AG08396 (cell line): ENCODE results near the gene PLCD3.

Source experiments
- DNase-seq: peaks from one replicate; pipeline ENCODE4 v3.0.0; 2012; ENCODE audit warnings: low spot score, mixed read lengths

The PLCD3 gene

DNA sequence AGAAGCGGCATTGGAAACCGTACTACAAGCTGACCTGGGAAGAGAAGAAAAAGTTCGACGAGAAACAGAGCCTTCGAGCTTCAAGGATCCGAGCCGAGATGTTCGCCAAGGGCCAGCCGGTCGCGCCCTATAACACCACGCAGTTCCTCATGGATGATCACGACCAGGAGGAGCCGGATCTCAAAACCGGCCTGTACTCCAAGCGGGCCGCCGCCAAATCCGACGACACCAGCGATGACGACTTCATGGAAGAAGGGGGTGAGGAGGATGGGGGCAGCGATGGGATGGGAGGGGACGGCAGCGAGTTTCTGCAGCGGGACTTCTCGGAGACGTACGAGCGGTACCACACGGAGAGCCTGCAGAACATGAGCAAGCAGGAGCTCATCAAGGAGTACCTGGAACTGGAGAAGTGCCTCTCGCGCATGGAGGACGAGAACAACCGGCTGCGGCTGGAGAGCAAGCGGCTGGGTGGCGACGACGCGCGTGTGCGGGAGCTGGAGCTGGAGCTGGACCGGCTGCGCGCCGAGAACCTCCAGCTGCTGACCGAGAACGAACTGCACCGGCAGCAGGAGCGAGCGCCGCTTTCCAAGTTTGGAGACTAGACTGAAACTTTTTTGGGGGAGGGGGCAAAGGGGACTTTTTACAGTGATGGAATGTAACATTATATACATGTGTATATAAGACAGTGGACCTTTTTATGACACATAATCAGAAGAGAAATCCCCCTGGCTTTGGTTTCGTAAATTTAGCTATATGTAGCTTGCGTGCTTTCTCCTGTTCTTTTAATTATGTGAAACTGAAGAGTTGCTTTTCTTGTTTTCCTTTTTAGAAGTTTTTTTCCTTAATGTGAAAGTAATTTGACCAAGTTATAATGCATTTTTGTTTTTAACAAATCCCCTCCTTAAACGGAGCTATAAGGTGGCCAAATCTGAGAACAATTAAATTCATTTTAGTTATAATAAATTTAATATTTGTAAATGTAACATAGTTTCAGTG, 17.7 kb upstream of the PLCD3 start:
- DNase-seq = no peak

DNA sequence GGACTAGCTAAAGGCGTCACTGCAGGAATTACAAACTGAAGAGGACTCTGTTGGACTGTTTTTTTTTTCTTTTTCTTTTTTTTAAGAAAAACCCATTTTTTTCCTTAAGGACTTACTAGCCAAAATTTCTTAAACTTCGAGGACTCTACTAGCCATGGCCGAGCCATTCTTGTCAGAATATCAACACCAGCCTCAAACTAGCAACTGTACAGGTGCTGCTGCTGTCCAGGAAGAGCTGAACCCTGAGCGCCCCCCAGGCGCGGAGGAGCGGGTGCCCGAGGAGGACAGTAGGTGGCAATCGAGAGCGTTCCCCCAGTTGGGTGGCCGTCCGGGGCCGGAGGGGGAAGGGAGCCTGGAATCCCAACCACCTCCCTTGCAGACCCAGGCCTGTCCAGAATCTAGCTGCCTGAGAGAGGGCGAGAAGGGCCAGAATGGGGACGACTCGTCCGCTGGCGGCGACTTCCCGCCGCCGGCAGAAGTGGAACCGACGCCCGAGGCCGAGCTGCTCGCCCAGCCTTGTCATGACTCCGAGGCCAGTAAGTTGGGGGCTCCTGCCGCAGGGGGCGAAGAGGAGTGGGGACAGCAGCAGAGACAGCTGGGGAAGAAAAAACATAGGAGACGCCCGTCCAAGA, 16.8 kb upstream of the PLCD3 start:
- peak; percentile 82 for DNase-seq

DNA sequence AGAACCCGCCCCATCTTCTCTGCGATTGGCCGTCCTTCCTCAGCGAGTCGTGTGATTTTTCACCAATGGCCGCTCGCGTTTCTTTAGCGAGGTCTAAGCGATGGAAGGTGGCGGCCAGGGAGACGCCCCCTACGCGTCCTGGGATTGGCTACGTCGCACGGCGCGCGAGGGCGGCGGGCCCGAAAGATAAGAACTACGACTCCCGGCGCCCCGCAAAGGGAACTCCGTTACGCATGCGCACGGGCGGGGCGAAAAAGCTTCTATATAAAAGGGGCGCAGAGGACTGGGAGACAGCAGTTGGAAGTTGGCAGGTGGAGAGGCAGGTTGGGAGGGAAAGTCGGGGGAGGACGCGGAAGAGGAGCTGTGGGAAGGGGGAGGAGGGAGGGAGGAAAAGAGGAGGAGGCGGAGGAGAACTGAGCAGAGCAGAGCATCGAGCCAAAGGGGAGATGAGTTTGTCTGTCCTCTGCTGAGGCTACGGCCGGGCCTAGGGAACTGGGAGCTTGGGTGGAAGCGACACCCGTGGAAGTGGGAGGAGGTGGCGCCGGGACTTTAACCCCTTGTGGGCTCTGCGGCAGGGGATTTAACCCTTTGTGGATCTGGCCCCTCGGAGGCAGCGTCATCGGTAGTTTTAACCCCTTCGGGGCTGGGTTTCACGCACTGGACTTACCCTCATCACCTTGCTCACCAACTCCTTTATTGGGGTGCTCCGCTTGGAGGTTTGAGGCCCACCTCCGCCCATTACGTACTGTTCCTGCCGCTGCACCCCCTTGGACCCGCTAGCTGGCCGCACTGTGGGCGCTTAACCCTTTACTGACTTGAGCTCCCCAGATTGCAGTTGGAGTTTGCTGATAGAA, 16.1 kb upstream of the PLCD3 start, which contains the start of gene HEXIM1:
TSS of gene HEXIM1 (plus strand) at position 293 of the 854 bp plus-strand sequence. CDS start 716 bp downstream, outside the sequence.
- DNase-seq = peak; percentile 97

DNA sequence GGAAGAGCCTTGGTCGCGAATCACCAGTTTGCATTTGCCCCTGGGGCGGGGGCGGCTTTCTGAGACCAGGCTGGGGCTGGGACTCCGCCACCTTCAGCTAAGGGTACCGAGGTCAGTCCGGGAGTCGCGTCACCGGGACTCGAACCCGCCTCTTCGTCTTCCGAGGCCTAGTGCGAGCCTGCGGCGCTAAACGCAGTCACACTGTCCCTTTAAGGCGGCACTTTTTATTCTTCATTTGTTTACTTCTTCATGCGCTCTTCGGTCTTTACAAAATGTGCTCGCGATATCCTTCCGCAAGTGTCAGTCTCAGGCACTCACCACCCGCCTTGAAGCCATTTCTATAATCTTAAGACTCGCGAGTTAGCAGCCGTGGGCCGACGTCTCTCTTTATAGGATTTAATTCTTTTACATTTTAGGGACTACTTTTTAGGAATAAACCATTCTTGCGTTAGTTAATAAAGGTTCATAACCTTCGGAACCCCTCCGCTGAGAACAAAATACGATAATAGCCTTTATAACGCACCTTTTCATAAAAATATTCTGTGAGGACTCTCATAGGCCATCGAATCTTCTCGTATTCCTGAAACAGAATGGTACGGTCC, 15.4 kb upstream of the PLCD3 start:
- DNase-seq = peak; percentile 73

DNA sequence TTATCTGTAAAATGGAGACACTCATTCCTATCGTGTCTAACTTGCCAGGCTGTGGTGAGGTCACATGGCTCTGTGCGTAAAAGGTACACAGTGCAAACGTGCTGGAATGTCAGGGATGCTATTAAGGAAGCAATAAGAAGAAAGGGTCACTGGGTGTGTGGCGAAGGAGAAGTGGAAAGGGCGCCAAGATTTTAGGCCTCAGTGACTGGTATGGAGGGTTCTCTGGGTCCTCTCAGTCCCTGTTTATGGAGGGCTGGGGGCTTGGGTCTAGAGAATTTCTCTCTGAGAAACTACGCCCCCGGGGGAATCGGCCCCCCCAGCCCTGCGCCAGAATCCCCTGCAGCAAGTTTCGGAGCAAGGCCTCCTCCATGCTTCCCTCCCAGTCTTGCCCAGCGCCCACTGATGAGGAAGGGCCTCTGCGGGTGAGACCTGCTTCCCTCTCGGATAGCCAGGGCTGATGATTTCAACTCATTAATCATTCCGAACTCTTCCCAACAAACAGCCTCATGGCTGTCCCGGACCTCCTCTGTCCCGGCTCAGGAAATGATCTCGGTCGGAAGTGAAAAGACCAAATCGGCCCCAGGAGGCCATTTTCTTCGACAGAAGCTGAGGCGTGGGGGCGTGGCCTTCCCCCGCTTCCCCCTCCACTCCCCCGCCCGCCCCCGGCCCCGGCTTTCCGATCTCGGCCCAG, 14.7 kb upstream of the PLCD3 start:
- DNase-seq = peak; percentile 53

DNA sequence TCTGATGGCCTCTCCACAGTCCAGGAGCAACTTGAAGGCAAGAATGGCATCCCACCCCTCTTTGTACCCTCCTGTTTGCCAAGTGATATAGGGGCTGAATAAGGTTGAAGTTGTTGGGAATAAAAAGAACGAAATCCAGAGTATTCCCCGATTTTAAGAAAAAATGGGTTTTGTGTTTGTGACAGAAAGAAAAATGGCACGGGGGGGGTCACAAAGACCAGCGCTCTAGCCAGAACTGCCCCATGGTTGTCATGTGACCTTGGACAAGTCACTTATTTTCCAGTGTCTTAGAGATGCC, 14.2 kb upstream of the PLCD3 start:
- no peak for DNase-seq

DNA sequence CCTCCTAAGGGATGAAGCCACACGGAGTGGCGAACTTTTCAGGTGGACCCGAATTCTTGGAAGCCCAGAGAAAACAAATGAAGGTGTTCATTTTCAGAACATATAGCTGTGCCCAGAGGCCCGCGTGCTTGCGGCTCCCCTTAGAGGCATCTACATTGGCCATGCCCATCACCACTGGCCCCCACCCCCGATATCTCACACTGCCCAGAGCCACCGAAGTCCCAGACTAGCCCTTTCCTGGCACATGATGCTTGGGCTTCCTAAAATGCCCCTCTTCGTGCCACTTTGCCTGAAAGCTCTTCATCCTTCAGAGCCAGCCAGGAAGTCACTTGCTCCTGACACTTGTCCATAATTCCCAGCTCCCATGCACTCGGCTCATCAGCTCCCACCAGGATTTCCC, 13.9 kb upstream of the PLCD3 start:
- DNase-seq = no peak

DNA sequence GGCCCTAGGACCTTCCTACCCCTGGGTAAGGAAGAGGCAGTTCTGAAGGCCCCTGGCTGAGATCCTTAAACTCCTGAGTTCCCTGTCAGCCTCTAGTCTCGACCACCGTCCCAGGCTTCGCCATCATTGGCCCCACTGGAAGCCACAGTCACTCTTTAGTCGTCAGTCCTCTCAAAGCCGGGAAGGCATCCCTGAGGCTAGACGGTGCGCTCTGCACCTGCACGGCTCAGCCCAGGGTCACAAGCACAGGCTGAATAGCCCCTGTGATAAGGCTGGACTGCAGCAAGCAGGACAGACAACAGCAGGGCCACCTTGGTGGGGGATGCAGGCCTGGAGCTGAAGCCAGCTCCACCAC, 12.7 kb upstream of the PLCD3 start:
- DNase-seq = no peak

DNA sequence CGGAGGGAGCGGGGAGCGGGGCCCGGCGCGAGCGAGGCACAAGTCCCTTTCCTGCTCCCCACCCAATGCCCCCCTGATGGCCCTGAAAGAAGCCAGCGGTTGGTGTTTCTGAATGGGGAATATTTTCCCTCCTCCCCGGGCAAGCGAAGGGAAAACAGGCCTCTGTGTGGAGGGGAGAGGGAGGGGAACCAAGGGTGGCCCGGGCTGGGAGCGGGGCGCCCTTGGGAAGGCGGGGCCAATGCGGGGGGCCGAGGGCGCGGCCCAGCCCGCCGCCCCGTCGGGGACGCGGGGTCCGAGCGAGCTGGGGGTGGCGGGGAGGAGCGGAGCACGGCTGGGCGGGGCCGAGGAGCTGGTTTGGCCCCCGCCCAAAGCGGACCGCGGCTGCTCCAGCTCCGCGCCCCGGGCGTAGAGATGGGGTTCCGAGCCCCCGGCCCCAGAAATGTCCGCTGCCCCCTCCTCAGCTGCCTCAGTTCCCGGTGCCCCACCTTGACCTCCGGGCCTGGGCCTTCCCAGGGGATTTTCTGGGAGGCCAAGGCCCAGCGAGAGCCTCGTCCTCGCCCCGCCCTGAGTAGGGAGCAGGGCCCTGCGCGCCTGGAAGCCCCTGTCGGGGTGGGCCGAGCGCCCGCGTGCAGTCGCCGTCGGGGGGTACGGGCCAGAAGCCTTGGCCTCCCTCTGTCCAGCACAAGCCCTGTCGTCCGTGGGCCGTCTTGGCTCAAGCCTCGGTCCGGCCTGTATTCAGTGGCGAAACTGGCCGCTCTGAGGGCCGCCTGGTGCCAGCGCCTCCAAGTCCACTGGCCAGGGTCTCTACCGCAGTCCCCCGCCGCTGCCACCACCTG, 12.1 kb upstream of the PLCD3 start:
- DNase-seq = peak; percentile 56

DNA sequence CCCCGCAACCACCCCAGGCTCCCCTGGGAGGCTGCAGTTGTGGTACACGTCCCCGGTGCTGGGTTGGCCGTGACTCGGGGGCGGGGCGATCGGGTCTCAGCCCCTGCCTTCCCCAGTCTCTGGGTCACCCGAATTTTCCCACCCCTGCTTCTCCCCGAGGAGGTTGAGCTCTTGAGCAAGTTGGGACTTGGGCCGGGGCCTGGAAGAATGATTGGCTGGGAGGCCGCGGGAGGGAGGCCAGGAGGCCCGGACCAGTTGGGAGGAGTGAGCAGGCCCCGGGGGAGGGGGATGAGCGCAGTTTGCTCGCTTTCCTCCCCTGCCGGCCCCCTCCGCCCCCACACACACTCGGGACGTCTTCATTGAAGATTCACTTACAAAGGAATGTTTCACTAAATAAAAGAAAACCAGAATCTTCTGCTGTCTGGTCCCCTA, 11.5 kb upstream of the PLCD3 start:
- DNase-seq = peak; percentile 78

DNA sequence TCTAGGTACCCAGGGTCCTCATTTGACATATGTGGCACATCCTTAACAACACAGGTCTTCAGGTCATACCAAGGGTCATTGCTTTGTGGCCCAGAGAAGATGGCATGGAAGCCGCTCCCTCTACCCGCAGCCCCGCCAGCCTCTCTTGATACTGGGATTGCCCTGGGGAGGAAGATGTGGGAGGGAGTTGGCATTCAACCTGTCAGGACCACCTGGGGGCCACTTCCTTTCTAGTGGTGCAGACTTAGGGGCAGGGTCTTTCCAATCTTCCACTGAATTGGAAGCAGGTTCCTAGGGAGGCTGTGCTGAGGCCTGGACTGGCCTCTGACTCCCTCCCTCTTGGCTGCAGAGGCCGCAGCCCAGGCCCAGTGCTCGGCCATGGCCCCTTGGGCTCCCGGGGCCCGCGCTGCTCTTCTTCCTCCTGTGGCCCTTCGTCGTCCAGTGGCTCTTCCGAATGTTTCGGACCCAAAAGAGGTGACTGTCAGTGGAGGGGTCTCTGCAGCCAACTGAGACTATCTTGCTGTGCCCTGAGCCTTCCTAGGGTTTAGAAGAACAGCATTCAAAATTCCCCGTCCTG, 10.9 kb upstream of the PLCD3 start:
- no peak for DNase-seq

DNA sequence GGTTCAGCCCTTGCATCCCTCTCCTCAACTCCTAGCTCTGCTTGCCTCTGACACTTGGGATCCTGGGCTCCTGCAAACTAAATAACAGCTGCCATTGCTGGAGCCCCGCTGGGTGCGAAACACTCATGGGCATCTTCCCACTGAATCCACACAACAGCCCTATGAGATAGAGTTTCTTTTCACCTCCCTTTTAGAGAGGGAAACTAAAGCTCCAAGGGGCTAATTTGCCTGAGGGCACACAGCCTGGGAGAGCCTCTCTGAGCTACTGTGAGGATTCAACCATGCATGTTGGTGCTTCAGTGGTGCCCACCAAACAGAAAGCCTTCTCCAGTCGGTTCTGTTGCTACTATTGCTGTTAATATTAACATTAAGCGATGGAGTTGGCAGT, 7.2 kb upstream of the PLCD3 start:
- no peak for DNase-seq

DNA sequence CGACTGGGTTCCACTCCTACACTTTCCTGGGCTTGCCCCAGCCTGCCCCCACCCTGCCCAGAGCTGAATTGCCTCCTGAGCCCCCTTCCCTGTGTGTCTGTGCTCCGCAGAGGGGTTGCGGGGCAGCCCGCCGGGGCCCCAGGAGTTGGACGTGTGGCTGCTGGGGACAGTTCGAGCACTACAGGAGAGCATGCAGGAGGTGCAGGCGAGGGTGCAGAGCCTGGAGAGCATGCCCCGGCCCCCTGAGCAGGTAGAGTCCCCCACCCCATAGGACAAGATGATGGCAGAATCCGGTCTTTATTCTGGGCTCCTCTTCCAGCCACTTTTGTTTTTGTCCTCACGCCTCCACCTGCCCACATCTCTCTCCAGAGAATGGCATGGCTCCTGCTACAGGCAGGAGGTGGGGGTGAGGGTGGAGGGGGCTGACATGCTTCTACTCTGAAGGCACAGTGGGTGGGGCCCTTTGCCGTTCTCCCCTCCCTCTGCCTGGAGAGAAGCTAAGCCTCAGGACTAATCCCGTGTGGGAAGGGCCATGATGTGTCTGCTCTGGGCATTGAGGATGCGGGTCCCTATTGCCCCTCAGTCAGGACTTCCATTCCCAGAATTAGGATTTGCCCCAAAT, 6.7 kb upstream of the PLCD3 start:
- DNase-seq = no peak

DNA sequence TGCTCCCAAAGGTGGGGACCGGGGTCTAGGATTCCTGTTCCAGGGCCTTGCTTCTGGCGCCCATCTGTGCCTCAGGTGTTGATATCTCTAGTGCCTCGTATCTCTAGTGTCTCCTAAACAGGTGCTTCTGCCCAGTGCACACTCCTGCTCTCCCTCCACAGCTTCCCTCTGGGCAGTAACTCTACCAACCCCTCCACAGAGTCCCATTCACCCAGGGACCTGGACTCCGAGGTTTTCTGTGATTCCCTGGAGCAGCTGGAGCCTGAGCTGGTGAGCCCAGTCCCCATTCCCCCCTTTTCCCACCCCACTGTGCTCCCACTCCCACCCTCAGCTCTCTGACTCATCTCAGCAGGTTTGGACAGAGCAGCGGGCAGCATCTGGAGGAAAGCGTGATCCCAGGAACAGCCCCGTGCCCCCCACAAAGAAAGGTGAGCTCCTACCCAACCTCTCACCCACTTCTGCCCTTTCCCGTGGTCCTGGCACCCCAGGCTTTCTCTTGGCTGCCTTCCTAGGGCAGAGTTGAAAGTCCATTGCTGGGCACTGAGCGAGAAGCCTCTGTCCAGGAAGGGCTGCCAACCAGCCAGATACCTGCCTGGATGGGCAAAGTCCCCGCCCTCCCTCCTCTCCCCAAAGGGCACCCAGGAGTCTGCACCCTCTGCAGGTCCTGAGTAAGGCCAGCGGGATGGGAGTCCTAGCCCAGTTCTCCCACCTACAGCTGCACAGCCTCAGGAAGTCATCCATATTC, 5.4 kb upstream of the PLCD3 start:
- DNase-seq = no peak

DNA sequence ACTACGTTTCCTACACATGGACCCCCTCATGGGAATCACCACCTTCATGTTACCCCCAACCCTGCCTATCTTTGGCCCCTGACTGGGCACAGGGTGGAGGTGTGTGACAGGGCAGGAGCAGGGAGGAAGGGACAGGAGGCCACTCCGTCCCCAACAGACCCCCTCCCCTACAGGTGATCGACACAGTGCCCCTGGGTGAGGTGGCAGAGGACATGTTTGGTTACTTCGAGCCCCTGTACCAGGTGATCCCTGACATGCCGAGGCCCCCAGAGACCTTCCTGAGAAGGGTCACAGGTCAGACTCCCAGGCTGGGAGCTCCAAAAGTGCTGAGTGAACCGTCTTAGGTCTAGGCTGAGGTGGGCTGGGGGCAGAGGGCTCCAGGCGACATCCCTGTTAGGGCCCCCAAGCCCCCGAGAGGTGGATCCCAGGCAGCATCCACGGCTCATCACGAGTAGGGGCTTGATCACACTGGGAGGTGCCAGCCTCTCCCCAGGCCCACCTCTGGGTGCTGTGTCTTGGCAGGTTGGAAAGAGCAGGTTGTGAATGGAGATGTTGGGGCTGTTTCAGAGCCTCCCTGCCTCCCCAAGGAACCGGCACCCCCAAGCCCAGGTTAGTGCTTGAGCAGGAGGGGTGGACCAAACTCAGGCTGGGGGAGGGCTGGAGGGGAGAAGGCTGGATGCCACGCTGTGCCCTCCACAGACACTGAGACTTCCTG, 4.7 kb upstream of the PLCD3 start:
- no peak for DNase-seq

DNA sequence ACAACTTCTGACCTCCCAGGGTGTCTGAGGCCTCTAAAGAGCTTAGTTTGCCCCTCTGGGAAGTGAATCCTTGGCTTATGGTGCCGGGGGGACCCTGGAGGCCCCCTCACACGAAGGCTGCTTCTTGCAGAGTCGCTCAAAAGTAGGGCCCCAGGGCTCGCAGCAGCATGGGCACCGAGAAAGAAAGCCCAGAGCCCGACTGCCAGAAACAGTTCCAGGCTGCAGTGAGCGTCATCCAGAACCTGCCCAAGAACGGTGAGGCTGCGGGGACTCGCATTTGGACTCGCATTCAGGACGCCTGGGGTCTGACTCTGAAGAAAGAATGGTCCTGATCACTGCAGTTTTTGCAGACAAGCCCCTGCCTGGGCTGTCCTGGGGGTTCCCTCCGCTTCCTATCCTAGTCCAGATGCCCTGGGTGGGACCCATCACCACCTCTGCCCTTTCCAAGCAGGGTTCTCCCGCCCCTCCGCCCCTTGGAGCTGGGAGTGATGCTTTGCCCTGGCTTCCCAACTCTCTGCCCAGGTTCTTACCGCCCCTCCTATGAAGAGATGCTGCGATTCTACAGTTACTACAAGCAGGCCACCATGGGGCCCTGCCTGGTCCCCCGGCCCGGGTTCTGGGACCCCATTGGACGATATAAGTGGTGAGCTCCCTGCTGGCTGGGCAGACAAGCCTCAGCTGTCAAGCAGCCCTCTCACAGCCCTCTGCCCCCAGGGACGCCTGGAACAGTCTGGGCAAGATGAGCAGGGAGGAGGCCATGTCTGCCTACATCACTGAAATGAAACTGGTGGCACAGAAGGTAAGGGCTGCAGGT, 3.9 kb upstream of the PLCD3 start:
- no peak for DNase-seq

DNA sequence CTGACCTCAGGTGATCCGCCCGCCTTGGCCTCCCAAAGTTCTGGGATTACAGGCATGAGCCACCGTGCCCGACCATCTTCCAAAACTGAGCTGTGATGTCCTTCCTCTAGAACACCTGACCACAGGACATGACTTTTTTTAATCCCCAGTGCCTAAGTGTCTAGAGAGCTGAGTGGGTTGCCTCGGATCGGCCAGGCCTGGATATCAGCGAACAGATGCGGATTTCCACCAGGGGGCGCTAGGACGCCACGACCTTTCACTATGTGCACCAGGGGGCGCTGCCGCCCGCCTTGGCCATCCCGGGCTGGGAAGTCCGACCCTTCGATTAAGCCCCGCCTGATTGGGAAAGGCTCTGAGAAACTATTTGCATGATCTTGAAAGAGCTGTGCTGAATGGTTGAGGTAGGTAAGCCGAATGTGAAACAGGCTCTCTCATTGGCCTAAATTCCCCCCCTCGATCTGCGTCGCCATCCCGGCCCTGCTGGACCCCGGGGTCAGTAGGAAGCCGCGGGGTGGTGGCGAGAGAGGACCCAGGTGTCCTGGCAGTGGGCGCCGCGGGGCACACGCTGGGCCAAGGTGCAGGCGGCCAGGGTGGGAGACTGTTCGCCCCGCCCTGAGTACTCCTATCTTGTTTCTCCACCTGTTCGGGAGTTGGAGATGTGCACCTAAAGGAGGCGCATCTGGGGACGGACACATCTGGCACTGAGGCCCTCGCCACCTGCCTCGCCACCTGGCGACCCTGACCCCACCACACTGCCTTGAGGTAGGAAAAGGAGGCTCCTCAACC, 3.1 kb upstream of the PLCD3 start, which contains the start of gene ACBD4:
TSS of gene ACBD4 (plus strand) at position 496 of the 786 bp plus-strand sequence. CDS start 458 bp downstream, outside the sequence.
- peak; percentile 97 for DNase-seq
